Medulla oblongata (tissue), 1 donor: Measurements from ENCODE around the gene OR2V2.
"Not testable (repeated sequence)": the region's sequence is repeated elsewhere in the genome, so short reads cannot be mapped to it uniquely, and the experiment has no call there.

Experiments used
- DNase-seq: peaks from one replicate; pipeline ENCODE4 v3.0.0-alpha.2; 2015; ENCODE audit errors: extremely low spot score

The OR2V2 gene, protein sequence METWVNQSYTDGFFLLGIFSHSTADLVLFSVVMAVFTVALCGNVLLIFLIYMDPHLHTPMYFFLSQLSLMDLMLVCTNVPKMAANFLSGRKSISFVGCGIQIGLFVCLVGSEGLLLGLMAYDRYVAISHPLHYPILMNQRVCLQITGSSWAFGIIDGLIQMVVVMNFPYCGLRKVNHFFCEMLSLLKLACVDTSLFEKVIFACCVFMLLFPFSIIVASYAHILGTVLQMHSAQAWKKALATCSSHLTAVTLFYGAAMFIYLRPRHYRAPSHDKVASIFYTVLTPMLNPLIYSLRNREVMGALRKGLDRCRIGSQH

GRCh38 chr5:181146927-181147636, at the start of gene OR2V2:
OR2V2 (plus strand) TSS chr5:181147586; CDS start chr5:181154943, 7,357 bp downstream.
- DNase-seq = not testable (repeated sequence)

DNA sequence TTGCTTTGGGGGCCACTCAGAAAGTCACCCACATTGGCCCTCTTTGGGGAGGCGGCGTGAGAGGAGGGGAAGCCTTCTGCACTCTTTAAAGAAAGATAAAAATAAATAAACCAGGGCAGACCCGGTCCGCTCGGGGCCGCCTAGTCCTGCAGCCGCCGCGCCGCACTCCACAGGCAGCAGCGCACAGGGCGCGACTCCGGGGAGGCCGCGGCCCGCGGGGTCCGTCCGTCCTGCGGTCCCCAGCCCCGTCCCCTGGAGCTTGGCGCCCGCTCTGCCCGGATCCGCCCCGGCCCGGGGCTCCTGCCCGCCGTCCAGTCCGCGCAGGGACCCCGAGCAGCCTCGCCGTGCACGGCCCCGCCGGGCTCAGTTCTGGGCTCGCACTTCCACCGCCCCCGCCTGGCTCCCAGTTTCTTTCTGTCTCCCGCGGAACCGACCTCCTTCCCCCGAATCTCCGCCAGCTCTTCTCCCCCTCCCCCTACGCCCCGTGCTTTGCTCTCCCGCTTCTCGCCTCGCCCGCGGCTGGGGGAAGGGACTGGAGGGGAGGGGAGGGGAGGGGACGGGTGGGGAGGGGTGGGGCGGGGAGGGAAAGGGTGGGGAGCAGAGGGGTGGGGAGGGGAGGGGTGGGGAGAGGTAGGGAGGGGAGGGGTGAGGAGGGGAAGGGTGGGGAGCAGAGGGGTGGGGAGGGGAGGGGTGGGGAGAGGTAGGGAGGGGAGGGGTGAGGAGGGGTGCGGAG, 49.5 kb upstream of the OR2V2 start:
- DNase-seq = not testable (repeated sequence)

- no peak for DNase-seq
These were observed 48.4 kb upstream of the OR2V2 start for GRCh38 chr5:181098762-181099601.

GRCh38 chr5:181099602-181100086, 47.7 kb upstream of the OR2V2 start:
- DNase-seq = no peak

- no peak for DNase-seq
These were observed 47.1 kb upstream of the OR2V2 start for GRCh38 chr5:181100121-181100875.

DNA sequence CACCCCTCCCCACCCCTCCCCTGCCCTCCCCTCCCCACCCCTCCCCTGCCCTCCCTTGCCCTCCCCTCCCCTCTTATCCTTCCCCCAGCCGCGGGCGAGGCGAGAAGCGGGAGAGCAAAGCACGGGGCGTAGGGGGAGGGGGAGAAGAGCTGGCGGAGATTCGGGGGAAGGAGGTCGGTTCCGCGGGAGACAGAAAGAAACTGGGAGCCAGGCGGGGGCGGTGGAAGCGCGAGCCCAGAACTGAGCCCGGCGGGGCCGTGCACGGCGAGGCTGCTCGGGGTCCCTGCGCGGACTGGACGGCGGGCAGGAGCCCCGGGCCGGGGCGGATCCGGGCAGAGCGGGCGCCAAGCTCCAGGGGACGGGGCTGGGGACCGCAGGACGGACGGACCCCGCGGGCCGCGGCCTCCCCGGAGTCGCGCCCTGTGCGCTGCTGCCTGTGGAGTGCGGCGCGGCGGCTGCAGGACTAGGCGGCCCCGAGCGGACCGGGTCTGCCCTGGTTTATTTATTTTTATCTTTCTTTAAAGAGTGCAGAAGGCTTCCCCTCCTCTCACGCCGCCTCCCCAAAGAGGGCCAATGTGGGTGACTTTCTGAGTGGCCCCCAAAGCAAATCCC, 46.2 kb upstream of the OR2V2 start:
- DNase-seq = not testable (repeated sequence)

GRCh38 chr5:181101930-181102674, 45.3 kb upstream of the OR2V2 start:
- not testable (repeated sequence) for DNase-seq

- not testable (repeated sequence) for DNase-seq
These were observed 43.2 kb upstream of the OR2V2 start for GRCh38 chr5:181104259-181104568.

DNA sequence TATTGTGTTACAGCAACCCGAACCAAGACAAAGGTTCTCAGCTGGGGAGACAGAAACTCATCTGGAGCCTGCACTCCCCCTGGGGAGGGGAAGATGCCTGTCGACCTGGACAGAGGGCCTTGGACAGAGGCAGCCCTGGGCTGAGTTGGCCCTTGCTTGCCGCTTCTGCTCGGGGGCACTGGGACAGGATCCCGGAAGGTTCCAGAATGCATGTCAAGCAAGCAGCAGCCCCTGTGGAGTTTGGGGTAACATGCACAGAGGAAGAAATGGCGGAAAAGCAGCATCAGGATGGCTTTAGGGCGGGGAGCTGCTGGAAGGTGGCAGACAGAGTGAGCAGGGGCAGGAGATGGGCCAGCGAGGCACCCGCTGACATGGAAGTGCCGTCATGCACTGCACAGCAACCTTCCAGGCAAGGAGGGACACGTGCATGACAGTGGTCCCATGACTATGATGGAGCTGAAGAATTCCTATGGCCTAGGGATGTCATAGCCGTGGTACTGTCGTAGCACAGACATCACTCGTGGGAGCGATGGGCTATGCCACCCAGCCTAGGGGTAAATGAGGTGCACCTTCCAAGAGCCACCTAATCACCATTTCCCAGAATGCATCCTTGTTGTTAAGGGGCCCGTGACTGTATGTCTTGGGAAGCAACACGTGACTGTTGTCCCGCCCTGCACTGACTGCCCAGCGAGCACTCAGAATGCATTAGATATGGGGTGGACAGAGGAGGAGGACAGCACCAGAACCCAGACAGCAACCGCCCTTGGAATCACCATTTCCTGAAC, 42.6 kb upstream of the OR2V2 start:
- DNase-seq = not testable (repeated sequence)

- no peak for DNase-seq
These were observed 41.9 kb upstream of the OR2V2 start for GRCh38 chr5:181105391-181106025.

DNA sequence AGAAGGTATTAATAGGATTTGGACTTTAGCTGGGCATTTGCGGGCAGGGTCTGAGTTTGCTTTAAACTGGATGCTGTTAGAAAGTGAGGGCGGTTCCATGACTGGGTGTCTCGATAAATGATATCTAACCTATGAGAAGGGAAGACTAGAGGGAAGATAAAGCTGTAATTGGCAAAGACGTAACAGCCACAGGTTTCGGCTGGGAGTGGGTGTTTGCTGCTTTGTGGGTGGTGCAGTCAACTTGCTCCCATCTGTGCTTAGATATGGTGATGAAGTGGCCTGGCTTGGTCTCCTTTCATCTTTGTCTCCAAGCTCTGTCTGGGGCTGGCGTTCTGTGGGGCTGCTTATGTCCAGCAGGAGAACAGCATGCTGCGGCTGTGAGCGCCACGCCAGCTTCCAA, 39.7 kb upstream of the OR2V2 start:
- no peak for DNase-seq

GRCh38 chr5:181108578-181109165, 38.7 kb upstream of the OR2V2 start:
- DNase-seq = no peak

DNA sequence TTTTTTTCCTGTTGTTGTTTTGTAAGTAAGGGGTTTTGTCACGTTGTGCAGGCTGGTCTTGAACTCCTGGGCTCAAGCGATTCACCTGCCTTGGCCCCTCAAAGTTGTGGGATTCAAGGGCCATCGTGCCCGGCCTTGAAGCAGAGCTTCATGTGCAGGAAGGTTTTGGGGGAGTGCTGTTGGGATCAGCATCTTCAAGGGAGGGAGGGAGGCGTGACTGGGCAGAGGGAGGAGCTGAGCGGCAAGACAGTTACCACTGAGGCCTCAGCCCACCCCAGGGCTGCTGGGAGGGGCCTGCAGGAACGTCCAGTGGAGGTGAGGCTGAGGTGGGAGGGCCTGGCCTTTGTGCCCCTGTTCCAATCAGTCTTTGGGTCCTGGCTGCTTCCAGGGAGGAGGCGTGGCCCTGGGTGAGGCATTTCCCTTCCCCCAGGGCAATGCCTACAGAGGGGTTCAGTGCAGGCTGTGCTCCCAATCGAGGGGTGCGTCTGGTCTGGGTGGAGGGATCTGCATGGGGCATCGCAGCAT, 37.8 kb upstream of the OR2V2 start:
- DNase-seq = no peak

GRCh38 chr5:181111010-181111409, 36.4 kb upstream of the OR2V2 start:
- DNase-seq = no peak

DNA sequence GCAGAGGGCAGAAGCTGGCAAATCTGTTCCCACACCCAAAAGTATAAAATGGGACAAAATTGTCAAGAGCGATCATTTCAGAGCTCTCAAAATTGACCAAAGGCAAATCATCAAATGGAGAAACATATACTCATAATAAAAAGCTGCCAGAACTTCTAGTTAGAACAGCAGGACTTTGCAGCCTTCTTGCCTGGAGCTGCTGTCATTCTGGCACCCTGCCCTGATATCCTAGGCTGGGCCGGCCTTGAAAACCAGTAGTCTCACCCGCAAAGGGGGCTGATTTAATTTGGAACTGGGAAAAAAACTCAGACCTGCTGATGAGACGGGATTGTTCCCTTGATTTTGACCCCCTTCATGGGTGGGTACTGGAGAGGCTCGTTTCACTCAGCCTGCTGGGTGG, 34.9 kb upstream of the OR2V2 start:
- DNase-seq = no peak

DNA sequence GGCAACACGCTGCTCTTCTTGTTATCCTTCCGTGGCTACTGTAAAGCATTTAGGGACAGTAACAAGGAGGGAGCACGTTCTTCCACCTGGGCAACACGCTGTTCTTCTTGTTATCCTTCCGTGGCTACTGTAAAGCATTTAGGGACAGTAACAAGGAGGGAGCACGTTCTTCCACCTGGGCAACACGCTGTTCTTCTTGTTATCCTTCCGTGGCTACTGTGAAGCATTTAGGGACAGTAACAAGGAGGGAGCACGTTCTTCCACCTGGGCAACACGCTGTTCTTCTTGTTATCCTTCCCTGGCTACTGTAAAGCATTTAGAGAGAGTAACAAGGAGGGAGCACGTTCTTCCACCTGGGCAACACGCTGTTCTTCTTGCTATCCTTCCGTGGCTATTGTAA, 33.8 kb upstream of the OR2V2 start:
- not testable (repeated sequence) for DNase-seq

GRCh38 chr5:181114284-181114843, 33.0 kb upstream of the OR2V2 start:
- no peak for DNase-seq
